IPS DF 6.9 (cell line): ENCODE measurements around the gene NAA10.

Source experiments
- DNase-seq: peaks from one replicate; pipeline ENCODE4 v3.0.0-alpha.2; 2013; ENCODE audit warnings: low read depth, low spot score
- H3K27ac ChIP-seq: one replicate; pipeline ENCODE4 v1.5.1; 2013; ENCODE audit warnings: low read length, control low read depth
- H3K27me3 ChIP-seq: 2 replicates; pipeline ENCODE4 v1.6.1; 2013; ENCODE audit warnings: mild to moderate bottlenecking, low read length; ENCODE audit not compliant: control insufficient read depth, insufficient read depth
- H3K36me3 ChIP-seq: 2 replicates; pipeline ENCODE4 v1.6.1; 2013; ENCODE audit warnings: low read length; ENCODE audit not compliant: control insufficient read depth, insufficient read depth
- H3K4me1 ChIP-seq: 2 replicates; pipeline ENCODE4 v1.6.1; 2013; ENCODE audit warnings: low read length; ENCODE audit not compliant: control insufficient read depth, insufficient read depth
- H3K4me3 ChIP-seq: 2 replicates; pipeline ENCODE4 v1.5.1; 2013; ENCODE audit warnings: mild to moderate bottlenecking, low read length
- H3K9me3 ChIP-seq: 2 replicates; pipeline ENCODE4 v1.6.1; 2013; ENCODE audit warnings: low read length, inconsistent platforms; ENCODE audit not compliant: control insufficient read depth, insufficient read depth
- WGBS: extraction: QIAGEN DNeasy Blood & Tissue Kit; methylation state at CpG from one replicate; pipeline ENCODE4 v1.1.7; 2013; ENCODE audit warnings: mixed read lengths, missing lambda C conversion rate; ENCODE audit not compliant: insufficient read length, insufficient coverage; 5-methylcytosine and 5-hydroxymethylcytosine counted together

NAA10 gene

GRCh38 chrX:153881281-153881680, 53.6 kb downstream of the NAA10 start:
- Histone ChIP-seq H3K27me3 (no peaks in the 10 kb centered on the region), H3K9me3 (no peaks in the 10 kb centered on the region), H3K36me3 (no peaks in the 10 kb centered on the region), H3K4me3 (no peak overlapping the region), H3K4me1 (peaks cover 13% of the 10 kb centered on the region), H3K27ac (no peak overlapping the region)
- WGBS: no CpG with 5 or more reads among the region's 7 CpGs
- no peak for DNase-seq

GRCh38 chrX:153880440-153880815, 54.4 kb downstream of the NAA10 start:
- Histone ChIP-seq H3K27me3 (no peaks in the 10 kb centered on the region), H3K4me1 (peaks cover 17% of the 10 kb centered on the region), H3K27ac (no peak overlapping the region), H3K36me3 (no peaks in the 10 kb centered on the region), H3K4me3 (no peak overlapping the region), H3K9me3 (no peaks in the 10 kb centered on the region)
- no peak for DNase-seq
- WGBS: no CpG with 5 or more reads among the region's 6 CpGs

GRCh38 chrX:153879741-153880439, 54.9 kb downstream of the NAA10 start:
- Histone ChIP-seq H3K9me3 (no peaks in the 10 kb centered on the region), H3K4me1 (peaks cover 15% of the 10 kb centered on the region), H3K4me3 (no peak overlapping the region), H3K27ac (no peak overlapping the region), H3K27me3 (no peaks in the 10 kb centered on the region), H3K36me3 (no peaks in the 10 kb centered on the region)
- no CpG with 5 or more reads among the region's 12 CpGs for WGBS
- DNase-seq: no peak
